ENCODE data around the gene GRIK3.

Gene GRIK3

DNA sequence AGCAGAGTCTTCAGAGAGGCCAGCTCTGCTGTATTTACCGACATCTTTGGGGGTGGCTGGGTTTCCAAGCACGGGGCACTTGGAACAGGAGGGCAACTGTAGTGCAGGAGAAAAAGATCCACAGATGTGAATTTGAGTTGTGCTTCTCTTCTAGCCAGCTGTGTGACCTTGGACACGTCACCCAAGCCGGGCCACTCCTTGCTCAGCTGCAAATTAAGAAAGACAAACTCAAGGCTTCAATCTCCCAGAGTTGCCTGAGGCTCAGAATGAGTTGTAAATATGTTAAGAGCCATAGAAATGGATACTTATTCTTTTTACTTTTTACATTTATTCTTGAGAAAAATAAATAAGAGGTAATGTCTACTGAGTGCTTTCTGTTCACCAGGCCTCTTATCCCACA is 24.3 kb downstream of the GRIK3 start:
- no peak for DNase-seq

DNA sequence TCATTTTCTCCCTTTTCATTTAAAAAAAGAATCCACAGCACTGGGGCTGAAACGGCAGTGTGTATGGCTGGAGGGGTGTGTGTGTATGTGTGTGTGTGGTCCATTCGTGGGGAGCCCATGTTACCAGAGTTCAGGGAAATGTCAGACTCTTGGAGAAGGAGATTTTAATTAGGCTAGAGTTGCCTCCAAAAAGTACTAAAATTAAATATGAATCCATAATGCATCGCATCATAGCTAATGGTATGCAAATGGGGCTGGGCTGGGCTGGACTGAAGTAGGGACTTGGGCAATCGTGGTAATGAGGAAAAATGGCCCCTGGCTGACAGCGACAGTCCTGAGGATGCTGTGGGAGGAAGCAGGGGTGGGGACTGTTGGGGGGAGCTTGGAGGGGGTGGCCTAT is 24.8 kb downstream of the GRIK3 start:
- no peak for DNase-seq

DNA sequence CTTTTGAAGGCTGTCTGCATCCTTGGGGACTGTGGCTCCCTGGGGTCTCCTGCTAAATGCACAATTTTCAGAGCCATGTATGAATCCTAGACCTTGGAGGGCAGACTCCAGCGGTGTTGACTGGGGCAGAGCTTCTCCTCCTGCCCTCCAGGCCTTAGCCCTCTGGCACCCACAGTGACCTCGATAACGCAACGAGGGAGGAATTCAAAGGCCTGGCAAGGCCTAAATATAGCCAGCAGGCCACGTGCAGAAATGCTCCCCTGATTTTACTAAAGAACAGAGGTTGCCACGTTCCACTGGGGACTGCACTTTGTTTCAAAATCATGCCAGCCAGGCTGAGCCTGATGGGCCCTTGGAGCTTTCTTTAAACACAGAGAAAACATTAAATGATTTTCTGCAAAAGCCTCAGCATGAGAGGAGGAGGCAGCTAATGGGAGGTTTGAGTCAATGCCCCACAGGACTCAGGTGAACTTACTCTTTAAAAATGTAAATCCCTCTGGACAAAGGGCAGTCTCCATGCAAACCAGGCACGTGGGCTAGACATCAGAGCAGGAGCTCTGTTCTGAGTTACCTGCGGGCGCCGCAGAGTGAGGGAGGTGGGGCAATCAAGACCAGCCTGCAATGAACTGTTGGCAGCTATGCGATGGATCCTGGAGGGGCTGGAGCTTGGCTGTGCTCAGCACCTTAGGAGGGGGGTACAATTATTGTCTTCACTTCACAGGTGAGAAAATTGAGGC is 28.0 kb downstream of the GRIK3 start:
- DNase-seq = no peak

DNA sequence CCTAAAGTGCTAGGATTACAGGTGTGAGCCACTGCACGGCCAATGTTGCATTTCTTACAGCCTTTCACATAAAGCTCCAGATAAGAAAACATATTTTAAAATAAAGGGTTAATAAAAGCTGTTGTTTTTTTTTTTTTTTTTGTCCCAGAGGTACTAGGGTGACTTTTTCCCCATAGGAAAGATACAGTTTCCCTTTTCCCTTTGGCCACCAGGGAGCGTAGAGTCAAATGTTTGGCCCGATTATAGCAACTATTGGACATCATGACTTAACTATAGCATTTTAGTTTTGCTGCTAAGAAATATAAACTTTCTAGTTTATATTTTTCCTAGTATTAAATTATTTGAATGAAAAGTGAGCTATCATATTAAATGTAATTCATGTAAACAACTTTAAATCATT is 31.4 kb downstream of the GRIK3 start:
- DNase-seq = no peak

DNA sequence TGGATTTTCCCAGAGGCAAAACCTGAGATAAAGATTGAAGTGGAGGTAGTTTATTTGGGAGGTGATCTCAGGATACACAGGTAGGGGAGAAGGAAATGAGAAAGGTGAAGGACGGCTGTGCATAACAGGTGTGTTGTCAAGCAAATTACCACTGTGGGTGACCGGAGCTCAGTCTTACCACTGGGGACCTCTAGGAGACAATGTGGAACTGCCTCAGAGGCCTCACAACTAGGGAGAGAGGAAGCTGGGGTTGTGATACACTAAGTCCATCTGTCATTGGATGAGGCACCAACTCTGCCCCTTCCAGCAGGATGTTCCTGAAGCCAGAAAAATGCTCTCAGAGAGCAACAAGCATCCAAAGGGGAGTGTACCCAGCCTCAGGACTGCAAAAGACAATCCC is 32.6 kb downstream of the GRIK3 start:
- DNase-seq = no peak

DNA sequence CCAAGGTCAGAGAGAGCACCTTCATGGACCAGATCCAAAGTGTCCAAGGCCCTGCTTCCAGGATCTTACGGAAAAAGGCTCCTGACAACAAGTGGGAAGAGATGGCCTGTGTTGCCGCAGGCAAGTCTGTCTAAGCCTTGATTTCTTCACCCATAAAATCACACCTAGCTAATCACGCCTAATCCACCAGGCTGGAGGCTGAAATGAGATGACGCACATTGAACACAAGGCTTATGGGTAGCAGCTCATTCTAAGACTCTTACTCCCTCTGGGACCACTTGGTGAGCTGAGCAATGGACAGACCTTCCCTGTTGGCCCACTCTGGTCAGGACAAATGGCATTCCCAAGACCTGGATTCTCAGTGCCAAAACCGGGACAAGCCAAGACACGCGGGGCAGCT is 38.2 kb downstream of the GRIK3 start:
- no peak for DNase-seq

DNA sequence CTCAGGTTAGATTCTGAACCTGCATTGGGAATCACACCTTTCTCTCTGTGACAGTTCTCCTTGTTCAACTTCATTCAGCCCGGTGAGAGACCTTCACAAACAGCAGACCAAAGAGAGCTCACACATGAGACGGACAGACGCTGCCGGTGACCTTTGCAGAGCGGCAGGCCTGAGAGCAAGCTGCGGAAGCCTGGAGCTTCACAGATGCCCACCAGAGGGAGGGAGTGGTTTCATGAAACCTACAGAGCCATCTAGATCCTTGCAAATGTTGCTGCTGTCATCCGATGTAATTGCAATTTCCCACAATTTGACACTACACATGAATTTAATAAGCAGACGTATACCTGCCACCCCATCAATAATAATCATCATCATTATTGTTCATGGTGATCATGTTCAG is 39.4 kb downstream of the GRIK3 start:
- DNase-seq = no peak

DNA sequence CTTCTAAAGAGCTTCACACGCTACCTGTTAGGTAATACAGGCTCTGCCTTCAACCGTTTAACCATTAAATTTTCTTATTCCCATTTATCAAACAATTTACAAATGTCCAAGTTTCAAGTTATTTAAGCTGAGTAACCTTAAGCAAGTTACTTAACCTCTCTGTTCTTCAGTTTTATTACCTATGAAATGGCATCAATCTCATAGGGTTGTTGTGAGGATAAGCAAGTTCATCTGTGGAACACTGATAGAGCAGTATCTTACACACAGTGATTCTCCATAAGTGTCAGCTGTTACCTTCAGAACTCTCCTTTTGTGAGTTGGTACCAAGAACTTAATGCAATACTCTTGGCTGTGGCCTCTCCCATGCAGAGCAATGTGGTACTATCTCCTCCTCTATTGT is 40.0 kb downstream of the GRIK3 start:
- no peak for DNase-seq

DNA sequence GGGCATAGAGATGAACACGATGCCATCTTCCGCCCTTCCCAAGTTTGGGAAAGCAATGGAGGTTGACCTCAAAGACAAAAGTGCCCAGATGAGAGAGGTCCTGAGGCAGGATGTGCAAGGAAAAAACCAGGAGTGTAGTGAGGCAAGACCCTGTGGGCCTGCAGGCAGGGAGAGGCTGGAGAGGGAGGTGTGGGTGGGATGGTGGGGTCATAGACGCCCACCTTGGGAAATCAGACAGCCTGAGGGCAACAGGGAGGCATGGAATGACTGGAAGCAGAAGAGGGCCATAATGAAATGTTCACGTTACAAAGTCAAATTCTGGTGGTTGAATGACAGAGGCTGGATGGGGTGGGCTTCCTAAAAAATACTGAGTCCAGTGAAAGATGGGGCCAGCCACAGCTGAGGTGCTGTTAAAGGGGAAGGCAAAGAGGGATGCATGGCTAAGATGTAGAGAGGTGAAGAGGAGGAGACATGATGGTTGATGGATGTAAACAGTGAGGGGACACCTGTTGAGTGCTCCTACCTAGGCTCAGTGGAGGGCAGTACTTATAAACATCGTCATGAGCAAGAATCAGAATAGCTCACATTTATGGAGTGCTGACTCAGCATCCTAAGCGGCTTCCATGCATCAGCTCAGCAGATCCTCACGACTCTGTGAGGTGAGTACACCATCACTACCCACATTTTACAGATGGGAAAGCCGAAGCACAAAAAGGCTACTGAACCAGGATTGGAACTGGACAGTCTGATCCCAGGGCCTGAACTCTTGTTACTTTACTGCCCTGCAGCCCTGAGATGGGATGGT is 42.0 kb downstream of the GRIK3 start:
- no peak for DNase-seq

DNA sequence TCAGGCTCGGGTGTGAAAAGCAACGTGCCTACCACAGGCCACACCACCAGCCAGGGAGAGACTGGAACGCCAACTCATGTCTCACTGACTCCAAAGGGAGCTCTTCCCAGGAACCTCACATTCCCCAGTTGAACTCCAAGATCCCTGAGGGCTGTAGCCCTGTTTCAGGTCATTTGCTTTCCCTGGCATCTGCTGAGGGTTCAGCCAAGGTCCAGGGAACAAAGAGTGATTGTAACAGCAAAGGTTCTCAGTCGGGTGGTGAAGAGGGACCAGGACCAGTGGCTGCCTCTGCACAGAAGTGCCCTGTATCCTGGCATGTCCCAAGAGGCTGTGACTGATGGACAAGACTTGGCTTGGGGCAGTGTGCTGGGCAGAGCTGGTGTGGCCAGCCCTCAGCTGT is 42.8 kb downstream of the GRIK3 start:
- DNase-seq = no peak

DNA sequence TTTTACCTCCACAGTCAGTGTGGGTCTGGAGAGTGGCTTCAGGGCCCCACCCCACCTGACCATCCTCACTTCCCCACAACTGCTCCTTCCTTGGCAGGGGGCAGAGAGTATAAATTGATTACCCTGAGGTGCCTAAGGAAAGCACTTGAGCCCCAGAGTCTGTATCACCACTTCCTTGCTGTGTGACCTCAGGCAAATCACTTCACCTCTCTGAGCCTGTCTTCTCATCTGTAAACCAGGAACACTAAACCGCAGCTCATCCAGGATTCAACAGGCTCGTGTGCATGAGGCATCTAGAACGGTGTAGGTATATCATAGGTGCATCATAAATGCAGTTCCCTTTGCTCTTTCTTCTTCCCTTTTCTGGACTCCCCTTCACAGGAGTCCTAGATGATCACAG is 43.4 kb downstream of the GRIK3 start:
- DNase-seq = no peak

DNA sequence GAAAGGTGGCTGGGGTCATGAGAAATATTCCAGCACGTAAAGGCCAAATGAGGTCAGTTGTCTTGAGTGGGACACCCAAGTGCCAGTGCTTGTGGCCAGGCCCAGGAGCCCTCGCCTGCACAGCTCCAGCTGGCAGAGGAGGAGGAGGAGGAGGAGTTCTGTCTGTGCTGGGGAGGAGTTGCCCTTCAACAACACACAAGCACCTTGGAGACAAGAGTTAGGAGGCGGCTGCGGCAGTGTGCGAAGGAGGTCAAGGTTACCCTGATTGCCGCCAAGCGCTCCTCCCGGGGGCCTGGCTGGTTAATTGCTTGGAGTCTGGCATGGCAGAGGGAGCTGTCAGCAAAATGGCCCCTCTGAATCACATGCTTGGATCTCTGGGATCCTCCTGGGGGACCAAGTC is 45.1 kb downstream of the GRIK3 start:
- DNase-seq = no peak

DNA sequence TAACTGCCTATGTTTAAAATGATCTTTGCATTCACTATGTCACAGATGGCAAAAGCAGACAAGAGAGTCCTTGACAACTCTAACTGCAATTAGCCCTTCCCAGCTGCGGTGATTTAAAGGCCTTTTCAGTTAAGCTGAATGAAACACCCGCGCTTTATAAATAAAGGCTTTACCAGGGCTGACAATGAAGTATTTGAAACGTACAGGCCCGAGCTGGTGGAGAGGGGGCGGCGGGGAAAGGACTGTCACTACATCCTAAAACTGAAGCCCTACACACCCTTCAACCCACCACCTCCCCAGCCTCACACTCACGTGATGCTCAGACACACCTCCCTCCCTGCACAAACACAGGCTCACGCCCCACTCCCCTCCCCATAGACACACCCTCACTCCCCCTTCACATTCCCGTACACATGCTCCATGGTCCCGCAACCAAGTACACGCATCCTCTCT is 45.5 kb downstream of the GRIK3 start:
- DNase-seq = peak in 1 of 2 experiments; percentile 10

DNA sequence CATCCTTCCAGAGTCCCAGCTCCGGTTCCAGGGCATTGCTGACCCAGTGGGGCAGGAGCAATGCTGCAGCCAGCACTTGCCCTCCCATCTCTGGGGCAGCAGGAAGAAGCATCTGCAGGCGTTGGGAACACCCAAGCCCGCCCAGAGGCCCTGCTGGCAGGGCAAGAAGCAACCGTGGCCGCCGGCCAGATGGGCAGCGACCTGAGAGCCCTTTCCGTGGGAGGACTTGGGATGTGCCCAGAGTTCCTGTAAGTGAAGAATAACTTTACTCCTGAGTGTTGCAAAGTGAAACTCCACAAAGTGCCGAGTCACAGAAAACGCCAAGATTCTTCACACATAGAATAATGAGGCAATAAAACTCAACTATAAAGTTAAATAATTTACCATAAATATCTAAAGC is 46.0 kb downstream of the GRIK3 start:
- no peak for DNase-seq

DNA sequence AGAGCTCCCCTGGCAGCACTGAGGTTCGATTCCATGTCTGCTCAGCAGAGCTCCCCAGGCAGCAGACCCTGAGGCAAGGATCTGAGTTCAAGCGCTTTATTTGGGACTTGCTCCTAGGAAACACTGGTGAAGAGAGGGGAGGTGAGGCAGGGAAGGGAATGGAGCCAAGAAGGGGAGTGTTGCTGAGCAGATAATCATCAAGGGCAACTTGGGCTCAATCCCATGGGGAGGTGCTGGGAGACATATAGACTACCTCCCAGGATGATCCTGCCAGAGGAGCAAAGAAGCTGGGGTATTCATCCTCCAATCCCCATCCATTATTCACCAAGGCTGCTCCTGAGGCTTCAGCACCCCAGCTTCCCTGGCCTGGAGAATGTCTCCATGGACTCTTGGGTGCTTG is 47.0 kb downstream of the GRIK3 start:
- DNase-seq = no peak

DNA sequence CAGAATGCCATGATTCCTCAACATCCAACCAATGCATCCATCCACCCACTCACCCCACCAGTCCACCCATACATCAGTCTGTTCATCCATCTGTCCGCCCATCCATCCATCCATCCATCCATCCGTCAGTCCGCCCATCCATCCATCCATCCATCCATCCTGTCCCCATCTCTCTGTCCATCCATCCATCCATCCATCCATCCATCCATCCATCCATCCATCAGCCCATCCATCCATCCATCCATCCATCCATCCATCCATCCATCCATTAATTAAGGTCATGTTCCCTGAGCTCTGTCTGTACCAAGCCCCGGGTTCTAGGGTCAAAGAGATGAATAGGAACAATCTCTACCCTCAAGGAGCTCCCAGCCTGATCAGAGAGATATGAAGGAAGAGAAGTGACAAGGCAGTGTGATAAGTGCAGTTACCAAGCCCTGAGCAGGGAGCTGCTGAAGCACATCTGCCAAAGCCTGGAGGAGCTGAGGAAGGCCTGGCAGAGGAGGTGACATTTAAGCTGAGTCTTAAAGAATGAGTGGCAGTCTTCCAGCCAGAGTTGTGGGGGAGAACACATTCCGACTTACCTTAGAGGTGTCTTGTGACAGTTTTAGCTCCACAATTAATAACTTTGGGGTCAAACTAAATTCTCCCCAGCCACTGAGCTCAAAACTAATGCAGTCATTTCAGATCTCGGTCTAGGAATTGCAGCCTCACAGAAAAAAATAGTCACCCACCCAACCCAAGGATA is 47.9 kb downstream of the GRIK3 start:
- DNase-seq = no peak

DNA sequence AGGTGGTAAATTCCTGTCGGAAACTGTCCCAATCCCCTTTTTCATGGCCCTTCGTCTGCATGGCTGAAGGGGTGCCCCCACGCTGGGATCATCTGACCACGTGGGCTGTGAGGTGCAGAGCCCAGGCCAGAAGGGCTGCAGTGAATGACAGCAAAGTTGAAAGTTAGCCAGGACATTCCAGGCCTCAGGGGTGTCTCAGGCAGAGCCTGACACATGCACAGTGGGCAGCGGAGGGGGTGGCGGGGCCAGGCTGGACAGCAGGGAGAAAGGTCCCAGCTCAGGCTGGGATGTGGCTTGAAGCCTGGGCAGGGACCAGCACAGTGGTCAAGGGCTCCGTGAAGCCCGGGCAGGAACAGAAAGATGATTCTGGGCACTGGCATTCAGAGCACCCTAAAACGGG is 49.6 kb downstream of the GRIK3 start:
- no peak for DNase-seq

DNA sequence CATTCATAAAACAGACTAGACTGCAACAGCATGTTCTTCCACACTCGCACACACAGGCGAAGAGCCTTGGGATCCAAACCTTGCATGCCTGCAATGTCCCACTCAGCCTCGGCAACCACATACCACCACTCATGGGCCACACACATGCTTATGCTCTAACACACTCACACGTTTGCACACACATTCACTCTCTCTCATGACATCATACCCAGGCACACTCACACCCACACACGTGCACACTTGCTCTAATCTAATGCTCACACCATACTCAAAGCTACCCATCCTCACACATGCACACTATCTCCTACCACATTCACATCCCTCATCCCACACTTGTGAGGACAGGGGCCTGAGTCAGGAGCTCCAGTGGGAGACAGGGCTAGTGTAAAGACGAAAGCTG is 50.3 kb downstream of the GRIK3 start:
- no peak for DNase-seq

DNA sequence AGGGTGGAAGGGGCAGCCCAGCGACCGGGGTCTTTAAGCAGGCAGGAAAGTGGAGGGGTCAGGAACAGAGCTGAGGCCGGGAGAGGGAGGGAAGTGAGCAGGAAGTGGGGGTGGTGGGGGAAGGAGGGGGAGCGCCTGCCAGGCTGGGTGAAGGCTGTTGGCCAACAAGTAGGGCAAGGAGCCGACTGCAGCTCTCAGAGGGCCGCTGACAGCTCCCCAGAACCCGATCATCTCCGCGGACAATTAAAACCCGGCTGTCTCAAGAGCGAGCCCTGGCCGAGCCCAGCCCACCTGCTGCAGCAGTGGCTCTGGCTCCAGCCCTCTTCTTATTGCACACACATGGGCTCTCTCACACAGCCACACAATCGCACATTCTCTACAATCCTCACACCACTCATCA is 51.6 kb downstream of the GRIK3 start:
- DNase-seq = no peak

DNA sequence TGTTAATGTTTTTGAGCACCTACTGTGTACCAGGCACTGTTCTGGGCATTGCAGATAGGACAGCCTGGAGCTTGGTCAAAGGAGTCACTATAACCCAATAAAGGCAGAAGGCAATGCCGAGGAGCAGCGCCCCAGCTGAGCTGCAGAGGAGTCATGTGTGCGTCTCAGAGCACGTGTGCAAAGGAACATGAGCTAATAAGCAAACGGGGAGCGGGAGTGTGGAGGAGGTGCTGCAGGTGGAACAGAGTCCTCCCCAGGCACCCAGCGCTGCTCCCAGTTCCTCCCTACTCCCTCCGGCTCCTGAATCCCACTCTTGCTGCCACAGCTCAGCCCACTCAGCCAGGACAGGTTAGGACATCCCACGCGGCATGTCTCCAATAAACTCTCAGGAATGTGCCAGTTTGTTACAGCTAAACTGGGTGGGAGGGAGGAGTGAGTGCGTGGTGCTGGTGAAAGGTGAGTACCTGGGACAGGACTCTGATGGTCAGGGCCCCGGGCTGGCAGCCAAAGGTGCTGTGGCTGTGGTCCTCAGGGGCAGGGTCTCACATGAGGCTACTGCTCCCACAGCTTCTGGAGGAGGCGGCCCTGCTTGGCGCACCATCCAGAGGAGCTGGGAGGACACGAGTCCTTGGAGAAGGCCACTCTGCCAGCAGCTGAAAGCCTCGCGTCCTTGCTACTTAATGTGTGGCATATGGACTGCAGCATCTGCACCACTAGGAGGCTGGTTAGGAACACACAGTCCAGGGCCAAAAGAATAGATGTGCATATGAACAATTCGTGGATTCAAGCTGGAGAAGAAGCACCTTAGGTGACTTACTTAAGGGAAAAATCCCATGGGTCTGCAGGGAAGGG is 52.3 kb downstream of the GRIK3 start:
- no peak for DNase-seq

DNA sequence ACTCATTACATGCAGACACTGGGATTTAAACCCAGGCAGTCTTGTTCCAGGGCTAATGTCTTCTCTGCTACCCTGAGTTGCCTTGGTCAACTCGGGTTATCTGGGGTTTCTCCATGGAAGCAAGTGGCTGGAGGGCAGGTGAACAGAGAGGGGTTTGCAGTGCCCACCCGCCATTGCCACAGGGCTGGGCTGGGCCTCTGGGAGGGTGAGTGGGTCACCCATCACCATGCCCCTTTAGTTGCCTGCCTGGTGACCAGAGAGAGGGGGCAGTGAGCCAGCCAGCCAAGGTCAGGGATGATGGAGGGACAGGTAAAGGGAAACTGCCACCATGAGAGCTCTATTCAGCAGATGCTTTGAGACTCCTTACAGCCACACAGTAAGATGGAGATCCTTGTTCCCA is 53.2 kb downstream of the GRIK3 start:
- DNase-seq = no peak

DNA sequence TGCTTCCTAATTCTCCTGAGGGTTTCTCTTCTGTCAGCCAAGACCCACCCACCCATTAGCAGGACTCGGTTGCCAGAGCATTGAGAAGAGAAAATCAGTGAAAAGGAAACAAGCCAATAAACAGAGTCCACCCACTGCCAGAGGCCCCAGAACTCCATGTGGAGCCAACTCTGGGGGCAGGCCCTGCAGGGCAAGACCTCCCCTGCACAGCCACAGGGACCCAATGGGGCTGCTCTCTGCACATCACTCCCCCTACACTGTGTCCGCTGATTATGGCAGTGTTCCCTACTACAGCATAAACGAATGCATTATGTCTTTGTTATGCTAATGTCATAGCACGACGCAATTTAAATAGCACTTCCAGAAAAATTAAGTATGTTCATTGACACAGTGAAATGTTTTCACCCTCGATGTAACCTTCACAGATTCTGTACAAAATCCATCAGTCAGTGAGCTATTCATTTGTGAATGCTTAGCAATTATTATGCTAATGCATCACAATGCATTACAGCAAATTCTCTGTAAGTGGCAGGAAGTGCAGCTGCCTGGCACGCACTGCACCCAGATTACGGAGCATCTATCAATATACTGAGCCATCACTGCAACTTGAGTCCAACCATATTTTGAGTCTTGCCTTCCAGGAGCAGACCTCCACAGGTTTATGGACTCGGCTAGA is 56.4 kb downstream of the GRIK3 start:
- no peak for DNase-seq

Data from NCI-H187 (cell line).